Adrenal gland (tissue), 19 donors: Measurements from ENCODE around the gene ST8SIA4. TPM values are rescaled to one million over a fixed set of nuclear protein-coding genes. Genes with fewer than 3 reads are reported as not detected.

Experiments used
- DNase-seq, 7 donors: peaks; one replicate each; pipeline ENCODE4 v3.0.0-alpha.2; 2019 to 2020
- H3K27ac ChIP-seq, 5 donors: fragments of 200-600 bp; sonication (generic) in 4 of 5; 1 replicate in 3 of 5; 2 replicates in 2 of 5; pipeline versions ENCODE4 v1.5.1 to v1.8.0; 2016 to 2020; ENCODE audit warnings: mild to moderate bottlenecking in 1 of 5
- H3K27me3 ChIP-seq: fragments of 200-600 bp; 2 replicates; pipeline ENCODE4 v1.8.0; 2021
- H3K36me3 ChIP-seq, 2 donors: fragments of 200-600 bp; replicated peaks in 1 of 2; 1 replicate in 1 of 2; 2 replicates in 1 of 2; pipeline versions ENCODE4 v1.5.1 to v1.8.0; 2018 to 2022
- H3K4me1 ChIP-seq, 2 donors: fragments of 200-600 bp; replicated peaks in 1 of 2; 1 replicate in 1 of 2; 2 replicates in 1 of 2; pipeline versions ENCODE4 v1.5.1 to v1.8.0; 2018 to 2021
- H3K4me3 ChIP-seq, 4 donors: fragments of 200-600 bp; sonication (generic) in 3 of 4; one replicate each; pipeline ENCODE4 v1.5.1; 2016 to 2018
- H3K9me3 ChIP-seq, 3 donors: fragments of 200-600 bp; sonication (generic) in 1 of 3; replicated peaks in 1 of 3; 1 replicate in 2 of 3; 2 replicates in 1 of 3; pipeline versions ENCODE4 v1.5.1 to v1.8.0; 2016 to 2021
- POLR2A ChIP-seq, 2 donors: fragments of 450-650 bp; IDR thresholded peaks; one replicate each; pipeline ENCODE4 v1.6.1; 2017; ENCODE audit warnings: antibody characterized with exemption in 2 of 2, mild to moderate bottlenecking in 2 of 2, moderate library complexity in 1 of 2
- WGBS, 4 donors: extraction: QIAGEN DNeasy Blood & Tissue Kit in 2 of 4; methylation state at CpG; one replicate each; pipeline versions ENCODE4 v1.1.5 to v1.1.7; 2013 to 2017; 5-methylcytosine and 5-hydroxymethylcytosine counted together
- intact Hi-C, 2 donors: fragments of 100-400 bp; cut with DNase I; formaldehyde crosslinking; loops; one replicate each; pipeline versions ENCODE4 v1.14.1 to v1.15.0; 2022 to 2023
- long read RNA-seq, 10 donors: library from polyadenylated mRNA in 3 of 10; unstranded in 2 of 10; stranded (forward) in 1 of 10; transcript quantifications; one replicate each; pipeline ENCODE4 v2.0.0 and lab custom pipeline, GENCODE V29; 2021 to 2026
- polyA plus RNA-seq, 3 donors: library from polyadenylated mRNA; stranded (reverse); fragments of 200-250 nt in 2 of 3; fragments of 350-450 nt in 1 of 3; fragmentation: Illumina TruSeq in 1 of 3; extraction: RNeasy Lipid Tissue Mini Kit (QIAGEN cat#74804) in 1 of 3; gene quantifications; one replicate each; pipeline ENCODE4 v1.2.3, GENCODE V29; 2013 to 2014
- total RNA-seq, 9 donors: library from RNA; depleted of rRNA in 4 of 9; stranded (reverse); fragments of >200 nt in 4 of 9; fragments of 120-200 nt in 1 of 9; fragmentation: NEBNext Ultra II Directional in 1 of 9; extraction: Animal tissue kit (Norgen Biotek cat#: 25700) in 1 of 9; gene quantifications; one replicate each; pipeline versions ENCODE4 v1.1.0 to v1.2.4, GENCODE V29; 2013 to 2023
- TF ChIP-seq, protein P1 (sequence below), 6 experiments: fragments of 450-650 bp in 4 of 6; fragments of 200-600 bp in 2 of 6; sonication (generic) in 1 of 6; IDR thresholded peaks; 1 replicate in 5 of 6; 2 replicates in 1 of 6; pipeline versions ENCODE4 v1.5.1 to v1.8.0; 2016 to 2021; ENCODE audit warnings: antibody characterized with exemption in 6 of 6, mild to moderate bottlenecking in 2 of 6, moderate library complexity in 1 of 6
- donor health status: healthy with polysubstance abuse.
- donor health status: Bipolar disorder and iron deficiency.
- donor health status: DM: yes; HTN: yes; CAD: no.
- donor health status: DM: no; HTN: no; CAD: no.
- donor health status: DM: no; HTN: no; CAD: no.
- donor health status: DM: yes; HTN: yes; CAD: no.

Gene ST8SIA4, protein sequence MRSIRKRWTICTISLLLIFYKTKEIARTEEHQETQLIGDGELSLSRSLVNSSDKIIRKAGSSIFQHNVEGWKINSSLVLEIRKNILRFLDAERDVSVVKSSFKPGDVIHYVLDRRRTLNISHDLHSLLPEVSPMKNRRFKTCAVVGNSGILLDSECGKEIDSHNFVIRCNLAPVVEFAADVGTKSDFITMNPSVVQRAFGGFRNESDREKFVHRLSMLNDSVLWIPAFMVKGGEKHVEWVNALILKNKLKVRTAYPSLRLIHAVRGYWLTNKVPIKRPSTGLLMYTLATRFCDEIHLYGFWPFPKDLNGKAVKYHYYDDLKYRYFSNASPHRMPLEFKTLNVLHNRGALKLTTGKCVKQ
- total RNA-seq (10 to 100 TPM in 1 of 9 donors, 1 to 10 TPM in 7, under 1 TPM in 1; 0.85 to 11.4 (median 7.2) TPM), polyA plus RNA-seq (1 to 10 TPM in 1 of 3 donors, under 1 TPM in 2; 0.94 to 2.2 (median 0.97) TPM)
- long read RNA-seq, donor 1, full-length matches to known transcripts = 2 of 2 reads
- long read RNA-seq, donor 1, partial matches to known transcripts = 0 of 2 reads
- long read RNA-seq, donor 1, other reads (novel, unspliced or antisense) = 0 of 2 reads
- long read RNA-seq, donor 2 = 0 reads
- long read RNA-seq, donor 3 = 0 reads
- long read RNA-seq, donor 4, full-length matches to known transcripts = 2 of 2 reads
- long read RNA-seq, donor 4, partial matches to known transcripts = 0 of 2 reads
- long read RNA-seq, donor 4, other reads (novel, unspliced or antisense) = 0 of 2 reads
- long read RNA-seq, donor 5, full-length matches to known transcripts = 10 of 12 reads
- long read RNA-seq, donor 5, partial matches to known transcripts = 0 of 12 reads
- long read RNA-seq, donor 5, other reads (novel, unspliced or antisense) = 2 of 12 reads
- long read RNA-seq, donor 6 = 0 reads
- long read RNA-seq, donor 7, partial matches to known transcripts = 0 of 1 reads
- long read RNA-seq, donor 7, other reads (novel, unspliced or antisense) = 0 of 1 reads
- long read RNA-seq, donor 8, full-length matches to known transcripts = 1 of 1 reads
- long read RNA-seq, donor 8, partial matches to known transcripts = 0 of 1 reads
- long read RNA-seq, donor 8, other reads (novel, unspliced or antisense) = 0 of 1 reads
- long read RNA-seq, donor 9, full-length matches to known transcripts = 1 of 1 reads
- long read RNA-seq, donor 9, partial matches to known transcripts = 0 of 1 reads
- long read RNA-seq, donor 9, other reads (novel, unspliced or antisense) = 0 of 1 reads
- long read RNA-seq, donor 10, full-length matches to known transcripts = 1 of 1 reads
- long read RNA-seq, donor 10, partial matches to known transcripts = 0 of 1 reads
- long read RNA-seq, donor 10, other reads (novel, unspliced or antisense) = 0 of 1 reads

DNA sequence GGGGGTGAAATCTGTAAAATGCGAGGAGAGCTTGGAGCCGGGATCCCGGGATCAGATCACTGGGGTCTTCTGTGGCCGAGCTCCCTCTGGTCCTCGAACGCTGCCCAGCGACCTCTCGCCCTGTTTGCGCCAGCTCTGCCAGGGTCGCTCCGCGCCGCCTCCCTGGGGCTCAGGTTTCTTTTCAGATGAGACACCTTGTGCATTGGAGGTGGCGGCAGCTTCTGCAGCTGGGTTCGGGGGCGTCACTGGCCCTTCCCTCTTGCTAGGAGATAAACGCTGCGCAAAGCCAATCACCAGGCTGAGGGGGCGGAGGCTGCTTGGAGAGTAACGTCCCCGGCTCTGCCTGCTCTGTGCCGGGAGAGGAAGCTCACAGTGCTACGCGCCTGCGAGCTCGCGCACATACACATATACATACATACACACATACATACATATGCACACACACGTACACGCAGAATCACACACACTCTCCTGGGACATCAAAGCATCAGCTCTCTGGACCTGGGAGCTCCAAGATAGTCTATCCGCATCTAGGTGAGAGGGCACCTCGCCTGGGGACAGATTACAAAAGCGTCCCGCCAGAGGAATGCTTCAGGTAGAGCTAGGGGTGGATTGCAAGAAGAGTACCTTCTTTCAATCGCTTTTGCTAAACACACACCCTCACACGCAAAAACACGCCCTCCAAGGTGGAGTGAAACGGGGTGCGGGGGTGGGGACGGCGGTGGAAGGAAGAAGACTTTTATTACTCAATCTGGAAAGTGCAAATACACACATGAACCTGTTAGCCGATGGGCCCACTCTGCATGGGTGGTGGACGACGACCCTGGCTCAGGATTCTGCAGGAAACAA is at the start of gene ST8SIA4:
Gene ST8SIA4 (minus strand): TSS at position 244 of the 849 bp plus-strand sequence. CDS start 327 bp downstream, outside the sequence.
- DNase-seq = peak; percentile 50 to 84 (median 63)
- no peaks in the 10 kb centered on the region for H3K36me3 ChIP-seq
- TF ChIP-seq, protein P1, sequence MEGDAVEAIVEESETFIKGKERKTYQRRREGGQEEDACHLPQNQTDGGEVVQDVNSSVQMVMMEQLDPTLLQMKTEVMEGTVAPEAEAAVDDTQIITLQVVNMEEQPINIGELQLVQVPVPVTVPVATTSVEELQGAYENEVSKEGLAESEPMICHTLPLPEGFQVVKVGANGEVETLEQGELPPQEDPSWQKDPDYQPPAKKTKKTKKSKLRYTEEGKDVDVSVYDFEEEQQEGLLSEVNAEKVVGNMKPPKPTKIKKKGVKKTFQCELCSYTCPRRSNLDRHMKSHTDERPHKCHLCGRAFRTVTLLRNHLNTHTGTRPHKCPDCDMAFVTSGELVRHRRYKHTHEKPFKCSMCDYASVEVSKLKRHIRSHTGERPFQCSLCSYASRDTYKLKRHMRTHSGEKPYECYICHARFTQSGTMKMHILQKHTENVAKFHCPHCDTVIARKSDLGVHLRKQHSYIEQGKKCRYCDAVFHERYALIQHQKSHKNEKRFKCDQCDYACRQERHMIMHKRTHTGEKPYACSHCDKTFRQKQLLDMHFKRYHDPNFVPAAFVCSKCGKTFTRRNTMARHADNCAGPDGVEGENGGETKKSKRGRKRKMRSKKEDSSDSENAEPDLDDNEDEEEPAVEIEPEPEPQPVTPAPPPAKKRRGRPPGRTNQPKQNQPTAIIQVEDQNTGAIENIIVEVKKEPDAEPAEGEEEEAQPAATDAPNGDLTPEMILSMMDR (IDR thresholded peaks at IDR 0.05) = no peak
- peak in 1 of 2 donors; percentile 41 for TF ChIP-seq POLR2A (IDR thresholded peaks at IDR 0.05)
- WGBS, 4 donors = 0 to 3% (median 1%) methylated on average over 19 to 43 of the region's 43 CpGs
- H3K27ac ChIP-seq = peak within 1 kb of the TSS in 3 of 5 donors; percentile 18 to 70 (median 54)
- H3K27me3 ChIP-seq = no peaks in the 10 kb centered on the region
- H3K4me1 ChIP-seq = no peaks in the 10 kb centered on the region
- peak within 1 kb of the TSS in 1 of 4 donors; percentile 52 for H3K4me3 ChIP-seq
- H3K9me3 ChIP-seq = no peaks in the 10 kb centered on the region
- intact Hi-C loops = no loop called here

DNA sequence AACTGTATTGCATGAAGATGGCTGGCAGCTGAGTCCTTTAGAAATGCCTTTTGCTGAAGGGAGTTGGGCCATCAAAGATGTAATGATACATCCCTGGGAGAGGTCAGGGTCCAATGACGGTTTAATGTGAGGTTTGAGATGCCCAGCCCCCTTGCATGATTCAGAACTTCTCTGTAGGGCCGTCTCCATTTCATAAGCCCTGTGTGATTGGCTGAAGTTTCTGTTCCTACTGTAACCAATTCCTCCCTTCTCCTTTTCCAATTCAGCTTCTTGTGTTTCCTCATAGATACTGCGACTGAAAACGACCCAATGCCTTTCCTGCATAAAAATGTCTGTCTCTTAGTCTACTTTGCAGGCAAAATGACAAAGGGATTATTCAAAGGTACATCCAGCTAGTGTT is 47.9 kb upstream of the ST8SIA4 start:
- DNase-seq = peak in 2 of 7 donors; percentile 2 to 15
- H3K27ac ChIP-seq = no peak overlapping the region
- H3K4me1 ChIP-seq = no peaks in the 10 kb centered on the region
- WGBS, 4 donors = 51 to 52% (median 52%) methylated on average over 4 of the region's 4 CpGs
- no peaks in the 10 kb centered on the region for H3K9me3 ChIP-seq
- TF ChIP-seq POLR2A (IDR thresholded peaks at IDR 0.05) = no peak
- TF ChIP-seq, protein P1 (IDR thresholded peaks at IDR 0.05) = no peak
- no peaks in the 10 kb centered on the region for H3K27me3 ChIP-seq
- H3K36me3 ChIP-seq = no peaks in the 10 kb centered on the region
- intact Hi-C loops = no loop called here
- H3K4me3 ChIP-seq = no peak overlapping the region

DNA sequence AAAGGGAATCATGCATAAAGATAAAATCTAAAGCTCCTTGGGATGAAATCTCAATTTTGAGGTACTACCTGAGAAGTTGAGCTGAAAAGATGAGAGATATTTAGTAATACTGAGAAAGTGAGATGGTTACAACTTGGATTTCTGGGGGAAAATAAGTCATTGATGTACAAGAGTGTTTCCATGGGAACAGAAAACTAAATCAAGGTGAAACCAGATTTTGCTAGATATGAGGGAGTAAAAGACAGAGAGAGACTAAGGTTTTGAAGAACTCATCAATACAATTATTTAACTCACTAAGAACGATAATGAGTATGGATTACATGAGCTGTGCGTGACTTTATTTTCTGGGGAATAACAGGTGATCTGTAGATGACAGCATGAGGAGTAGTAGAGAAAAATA is 10.2 kb upstream of the ST8SIA4 start:
- Histone ChIP-seq H3K27me3 (no peaks in the 10 kb centered on the region), H3K27ac (no peak overlapping the region), H3K9me3 (no peaks in the 10 kb centered on the region), H3K4me3 (no peak overlapping the region), H3K36me3 (no peaks in the 10 kb centered on the region), H3K4me1 (no peaks in the 10 kb centered on the region)
- DNase-seq = no peak
- TF ChIP-seq, protein P1 (IDR thresholded peaks at IDR 0.05) = no peak
- TF ChIP-seq POLR2A (IDR thresholded peaks at IDR 0.05) = no peak
- intact Hi-C loops = no loop called here
- WGBS, 4 donors = 78 to 84% (median 82%) methylated on average over 2 of the region's 2 CpGs
